OCI-LY7 (cell line): ENCODE measurements around the gene CGA. TPM values are rescaled to one million over a fixed set of nuclear protein-coding genes. Genes with fewer than 3 reads are reported as not detected.

Experiments used
- BruUV-seq: library from RNA; stranded (reverse); fragments of 400-500 nt; replicated peaks from 2 replicates; lab custom pipeline; 2021; lab: Mats Ljungman, UMichigan
- CTCF ChIA-PET: fragments of 300-600 bp; sonication (Branson Sonifier 250); formaldehyde crosslinking; loops from one replicate; lab custom pipeline; 2022; ENCODE audit warnings: antibody characterized with exemption; ENCODE audit not compliant: unreplicated experiment; lab: Charles Lee
- POLR2A ChIA-PET: fragments of 300-600 bp; sonication (Branson Sonifier 250); formaldehyde crosslinking; loops from one replicate; lab custom pipeline; 2022; ENCODE audit warnings: antibody characterized with exemption; lab: Charles Lee
- DNase-seq: peaks from one replicate; pipeline ENCODE4 v3.0.0-alpha.2; 2015; ENCODE audit warnings: low spot score
- H2AFZ ChIP-seq: fragments of 200-600 bp; sonication (generic), shearing (Covaris generic); 2 replicates; pipeline ENCODE4 v1.6.1; 2014; ENCODE audit warnings: mild to moderate bottlenecking, antibody characterized with exemption, low read length, moderate library complexity
- H3K27ac ChIP-seq: fragments of 200-600 bp; sonication (generic); 2 replicates; pipeline ENCODE4 v1.5.1; 2014; ENCODE audit warnings: mixed run types, low read depth, mild to moderate bottlenecking, moderate library complexity, low read length, inconsistent platforms; ENCODE audit not compliant: poor library complexity, severe bottlenecking
- H3K36me3 ChIP-seq: fragments of 200-600 bp; sonication (generic); 2 replicates; pipeline ENCODE4 v1.6.1; 2014; ENCODE audit warnings: mild to moderate bottlenecking, antibody characterized with exemption, low read length, moderate library complexity, mixed read lengths; ENCODE audit not compliant: insufficient read depth
- H3K4me1 ChIP-seq: fragments of 200-600 bp; sonication (generic); 2 replicates; pipeline ENCODE4 v1.5.1; 2014; ENCODE audit warnings: mild to moderate bottlenecking, low read length; ENCODE audit not compliant: insufficient read depth, poor library complexity, severe bottlenecking
- H3K4me2 ChIP-seq: fragments of 200-600 bp; sonication (generic); 2 replicates; pipeline ENCODE4 v1.6.1; 2014; ENCODE audit warnings: mild to moderate bottlenecking, low read length
- H3K4me3 ChIP-seq: fragments of 200-600 bp; sonication (generic); 2 replicates; pipeline ENCODE4 v1.5.1; 2014; ENCODE audit warnings: mild to moderate bottlenecking, low read depth, low read length; ENCODE audit not compliant: poor library complexity, severe bottlenecking
- H3K79me2 ChIP-seq: fragments of 200-600 bp; sonication (generic); 2 replicates; pipeline ENCODE4 v1.6.1; 2016; ENCODE audit warnings: low read depth, mild to moderate bottlenecking, low read length, moderate library complexity, mixed read lengths; ENCODE audit not compliant: insufficient read depth
- H3K9me2 ChIP-seq: fragments of 200-600 bp; sonication (generic); 2 replicates; pipeline ENCODE4 v1.6.1; 2016; ENCODE audit warnings: mild to moderate bottlenecking, low read length, mixed read lengths; ENCODE audit not compliant: insufficient read depth
- H3K9me3 ChIP-seq: fragments of 200-600 bp; sonication (generic); 2 replicates; pipeline ENCODE4 v1.6.1; 2014; ENCODE audit warnings: mild to moderate bottlenecking, mixed run types, low read length, mixed read lengths
- H4K20me1 ChIP-seq: fragments of 200-600 bp; sonication (generic); 2 replicates; pipeline ENCODE4 v1.6.1; 2014; ENCODE audit warnings: mild to moderate bottlenecking, antibody characterized with exemption, low read length, moderate library complexity, mixed read lengths; ENCODE audit not compliant: insufficient read depth
- CTCF ChIP-seq: fragments of 200-600 bp; sonication (generic); conservative IDR thresholded peaks from 2 replicates; pipeline ENCODE4 v1.5.1; 2014; ENCODE audit warnings: mild to moderate bottlenecking, antibody characterized with exemption, low read length, moderate library complexity, mixed read lengths
- EZH2phosphoT487 ChIP-seq: fragments of 200-600 bp; sonication (generic); IDR thresholded peaks from 2 replicates; pipeline ENCODE4 v1.6.1; 2018; ENCODE audit warnings: low read depth, borderline replicate concordance, mild to moderate bottlenecking, mixed run types, antibody characterized with exemption, low read length, moderate library complexity, mixed read lengths
- intact Hi-C: fragments of 100-400 bp; cut with micrococcal nuclease; formaldehyde crosslinking; loops from one replicate; pipeline ENCODE4 v1.10.0; 2022; ENCODE audit not compliant: unreplicated experiment
- total RNA-seq, 2 experiments: library from RNA; depleted of rRNA in 1 of 2; stranded (reverse); fragments of >200 nt in 1 of 2; shearing (Covaris generic) in 1 of 2; gene quantifications; 2 replicates each; pipeline ENCODE4 v1.2.3, GENCODE V29; 2014 to 2022

CGA gene
- total RNA-seq, 2 experiments from 2014 or later: not detected

GRCh38 chr6:87049779-87050178 lies 45.1 kb downstream of the CGA start:
- POLR2A ChIA-PET: interaction anchor here (0.7 to 1.0 kb wide), 2 partner anchors 41 to 969 kb away, joined by 3 to 4 read pairs; no protein-coding TSS in a partner anchor
- no peaks in the 10 kb centered on the region for H3K36me3 ChIP-seq
- H2AFZ ChIP-seq: no peak overlapping the region
- H3K79me2 ChIP-seq: no peaks in the 10 kb centered on the region
- no TSS peak for BruUV-seq
- no peak overlapping the region for H3K4me2 ChIP-seq
- H3K4me3 ChIP-seq: no peak overlapping the region
- no peak for TF ChIP-seq CTCF
- TF ChIP-seq EZH2phosphoT487: no peak
- H3K4me1 ChIP-seq: no peaks in the 10 kb centered on the region
- intact Hi-C loops: no loop called here
- DNase-seq: no peak
- no peaks in the 10 kb centered on the region for H3K9me2 ChIP-seq
- H3K9me3 ChIP-seq: no peaks in the 10 kb centered on the region
- no peaks in the 10 kb centered on the region for H4K20me1 ChIP-seq
- H3K27ac ChIP-seq: no peak overlapping the region
- CTCF ChIA-PET: no interaction called here

- no peaks in the 10 kb centered on the region for H3K79me2 ChIP-seq
- H3K9me2 ChIP-seq: no peaks in the 10 kb centered on the region
- CTCF ChIA-PET: interaction anchor here (0.6 kb wide), 2 partner anchors 25 to 1778 kb away, joined by 3 to 4 read pairs; no protein-coding TSS in a partner anchor
- TF ChIP-seq CTCF: no peak
- no peak for TF ChIP-seq EZH2phosphoT487
- no peaks in the 10 kb centered on the region for H3K4me1 ChIP-seq
- POLR2A ChIA-PET: interaction anchor here (0.5 to 1.3 kb wide), 5 partner anchors 19 to 776 kb away, joined by 3 to 5 read pairs (median 5); no protein-coding TSS in a partner anchor
- peak; percentile 10 for DNase-seq
- 0 out of 2 replicates have a peak overlapping the region, but pooled peaks have one; percentile 32 for H3K4me2 ChIP-seq
- peak overlapping the region; percentile 4; the same call in 1 of the 2 replicates for H2AFZ ChIP-seq
- H3K36me3 ChIP-seq: no peaks in the 10 kb centered on the region
- intact Hi-C loops: no loop called here
- no TSS peak for BruUV-seq
- H4K20me1 ChIP-seq: no peaks in the 10 kb centered on the region
- H3K9me3 ChIP-seq: no peaks in the 10 kb centered on the region
- no peak overlapping the region for H3K4me3 ChIP-seq
- H3K27ac ChIP-seq: no peak overlapping the region
These were observed 49.3 kb downstream of the CGA start for GRCh38 chr6:87045521-87046075.

GRCh38 chr6:87040729-87041128 lies 54.2 kb downstream of the CGA start:
- Histone ChIP-seq H4K20me1 (no peaks in the 10 kb centered on the region), H3K9me2 (no peaks in the 10 kb centered on the region), H3K79me2 (no peaks in the 10 kb centered on the region), H3K27ac (no peak overlapping the region), H3K4me1 (no peaks in the 10 kb centered on the region), H3K36me3 (no peaks in the 10 kb centered on the region), H2AFZ (no peak overlapping the region), H3K4me2 (no peak overlapping the region), H3K4me3 (no peak overlapping the region), H3K9me3 (no peaks in the 10 kb centered on the region)
- CTCF ChIA-PET: no interaction called here
- no TSS peak for BruUV-seq
- TF ChIP-seq CTCF (no peak), EZH2phosphoT487 (no peak)
- intact Hi-C loops: no loop called here
- no peak for DNase-seq
- POLR2A ChIA-PET: interaction anchor here (0.6 kb wide), 1 partner anchor 28 kb away, joined by 3 read pairs; no protein-coding TSS in a partner anchor
